Upper lobe of left lung (tissue), 4 donors: ENCODE measurements around the gene ACVRL1.

Source experiments
- CTCF ChIP-seq, 6 experiments: fragments of 450-650 bp in 4 of 6; fragments of 200-600 bp in 2 of 6; sonication (generic) in 2 of 6; IDR thresholded peaks; one replicate each; pipeline ENCODE4 v1.5.1; 2016 to 2019; ENCODE audit warnings: antibody characterized with exemption in 6 of 6
- EP300 ChIP-seq, 4 donors: sonication (generic); formaldehyde crosslinking; IDR thresholded peaks; one replicate each; pipeline ENCODE4 v1.5.1; 2017; ENCODE audit warnings: antibody characterized with exemption in 4 of 4, control low read depth in 2 of 4
- POLR2A ChIP-seq, 4 donors: fragments of 450-650 bp; IDR thresholded peaks; one replicate each; pipeline ENCODE4 v1.5.1; 2016 to 2017; ENCODE audit warnings: antibody characterized with exemption in 4 of 4, mild to moderate bottlenecking in 2 of 4
- POLR2AphosphoS5 ChIP-seq, 2 donors: sonication (generic); formaldehyde crosslinking; IDR thresholded peaks; one replicate each; pipeline ENCODE4 v1.5.1; 2017; ENCODE audit warnings: antibody characterized with exemption in 2 of 2

DNA sequence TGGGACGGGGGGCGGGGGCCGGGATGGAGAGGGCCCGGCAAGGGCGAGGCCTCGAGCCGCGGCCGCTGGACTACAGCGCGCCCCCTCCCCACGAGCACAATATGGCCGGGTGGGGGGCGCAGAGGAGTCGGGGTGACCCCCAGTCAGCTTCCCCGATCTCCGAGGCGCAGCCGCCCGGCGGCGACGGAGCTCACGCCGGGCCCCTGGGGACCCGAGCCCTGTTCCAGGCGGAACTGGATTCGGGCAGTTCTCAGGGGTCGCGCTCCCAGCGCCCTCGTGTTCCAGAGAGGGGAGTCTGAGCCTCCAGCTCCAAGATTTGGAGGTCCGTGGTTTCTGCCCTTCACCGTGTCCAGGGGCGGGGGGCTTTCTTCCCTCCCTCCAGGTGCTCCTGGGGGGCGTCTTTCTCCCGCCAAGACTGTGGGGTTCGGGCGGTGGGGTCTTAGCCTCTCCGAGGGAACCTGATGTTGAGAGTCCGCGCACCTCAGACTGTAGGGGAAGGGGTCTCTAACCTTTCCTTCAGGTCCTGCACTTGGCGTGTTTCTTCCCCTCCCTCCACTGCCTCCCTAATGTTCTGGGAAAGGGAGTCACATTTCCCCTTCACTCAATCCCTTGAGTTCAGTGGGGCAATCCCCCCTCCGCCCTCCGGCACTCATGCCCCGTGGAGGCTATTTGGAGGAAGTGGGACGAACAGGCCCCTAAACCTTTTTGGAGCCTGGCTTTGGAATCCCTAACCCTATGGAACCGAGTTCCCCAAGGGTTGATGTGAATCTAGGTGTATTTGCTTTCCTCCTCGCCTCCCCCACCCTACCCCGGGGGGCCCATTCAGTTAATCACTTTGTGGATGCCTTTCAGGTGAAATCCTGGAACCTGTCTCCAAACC, 44.8 kb downstream of the ACVRL1 start:
- TF ChIP-seq CTCF (IDR thresholded peaks at IDR 0.05) (no peak), POLR2A (IDR thresholded peaks at IDR 0.05) (peak in 2 of 4 donors; percentile 0 to 4), EP300 (IDR thresholded peaks at IDR 0.05) (no peak), POLR2AphosphoS5 (IDR thresholded peaks at IDR 0.05) (no peak)
